Heart left ventricle (tissue), 16 donors: ENCODE results near the gene SHMT2. TPM values are rescaled to one million over a fixed set of nuclear protein-coding genes. Genes with fewer than 3 reads are reported as not detected.
A peak's percentile ranks its signal among the peaks of the same experiment; 100 is the strongest.

ENCODE experiments used
- ATAC-seq, 4 donors: fragments of 200-7000 bp; cut with Tn5 transposase; one replicate each; pipeline ENCODE4 v1.9.1; 2020 to 2022; ENCODE audit warnings: moderate library complexity in 4 of 4, mild to moderate bottlenecking in 3 of 4, moderate number of reproducible peaks in 1 of 4
- DNase-seq, 5 donors: peaks; one replicate each; pipeline ENCODE4 v3.0.0-alpha.2; 2020
- H3K27ac ChIP-seq, 12 donors: fragments of 200-600 bp; sonication (generic) in 4 of 12; one replicate each; pipeline versions ENCODE4 v1.5.0 to v1.8.0; 2016 to 2022; ENCODE audit warnings: mild to moderate bottlenecking in 2 of 12
- H3K27me3 ChIP-seq, 9 donors: fragments of 200-600 bp; sonication (generic) in 2 of 9; one replicate each; pipeline versions ENCODE4 v1.5.1 to v1.8.0; 2016 to 2022; ENCODE audit warnings: mild to moderate bottlenecking in 3 of 9
- H3K36me3 ChIP-seq, 9 donors: fragments of 200-600 bp; sonication (generic) in 2 of 9; one replicate each; pipeline versions ENCODE4 v1.5.0 to v1.8.0; 2018 to 2022; ENCODE audit warnings: mild to moderate bottlenecking in 2 of 9
- H3K4me1 ChIP-seq, 12 donors: fragments of 200-600 bp; sonication (generic) in 4 of 12; one replicate each; pipeline versions ENCODE4 v1.5.0 to v1.8.0; 2016 to 2022; ENCODE audit warnings: mild to moderate bottlenecking in 3 of 12
- H3K4me3 ChIP-seq, 12 donors: fragments of 200-600 bp; sonication (generic) in 4 of 12; one replicate each; pipeline versions ENCODE4 v1.5.0 to v1.8.0; 2017 to 2022; ENCODE audit warnings: mild to moderate bottlenecking in 9 of 12, moderate library complexity in 4 of 12
- H3K9me3 ChIP-seq, 12 donors: fragments of 200-600 bp; sonication (generic) in 4 of 12; one replicate each; pipeline versions ENCODE4 v1.5.0 to v1.8.0; 2016 to 2022; ENCODE audit warnings: mild to moderate bottlenecking in 1 of 12
- CTCF ChIP-seq, 12 donors: fragments of 200-600 bp; sonication (generic) in 4 of 12; IDR thresholded peaks; one replicate each; pipeline versions ENCODE4 v1.5.0 to v1.8.0; 2018 to 2022; ENCODE audit warnings: antibody characterized with exemption in 12 of 12, mild to moderate bottlenecking in 5 of 12
- POLR2A ChIP-seq, 2 donors: fragments of 450-650 bp; IDR thresholded peaks; one replicate each; pipeline ENCODE4 v1.6.1; 2017; ENCODE audit warnings: antibody characterized with exemption in 2 of 2, mild to moderate bottlenecking in 2 of 2, moderate library complexity in 2 of 2
- WGBS, 4 donors: extraction: QIAGEN DNeasy Blood & Tissue Kit in 2 of 4; methylation state at CpG; one replicate each; pipeline versions ENCODE4 v1.1.5 to v1.1.7; 2013 to 2018; 5-methylcytosine and 5-hydroxymethylcytosine counted together
- intact Hi-C, 10 donors: fragments of 100-400 bp; cut with DNase I; formaldehyde crosslinking; loops; one replicate each; pipeline versions ENCODE4 v1.11.1 to v1.14.2; 2022
- polyA plus RNA-seq, 2 donors: library from polyadenylated mRNA; stranded (reverse); fragments of 200-250 nt; gene quantifications; one replicate each; pipeline ENCODE4 v1.2.3, GENCODE V29; 2013
- total RNA-seq, 9 donors: library from RNA; depleted of rRNA in 2 of 9; stranded (reverse); fragments of >200 nt in 2 of 9; fragmentation: NEBNext Ultra II Directional in 3 of 9; extraction: Animal tissue kit (Norgen Biotek cat#: 25700) in 3 of 9; gene quantifications; one replicate each; pipeline versions ENCODE4 v1.1.0 to v1.2.4, GENCODE V29; 2016 to 2023
- donor health status: ischemic (EF 13 %, LVEDD 7.1; RV severe dilation, severe dysfunction).
- donor health status: healthy with polysubstance abuse.
- donor health status: DM: no; HTN: yes; CAD: no.
- donor health status: DM: no; HTN: no; CAD: no.
- donor health status: ischemic (EF 25% LVEDD 6.9; RV normal size, moderate dysfunction).
- donor health status: ischemic (EF 25% LVEDD 5.7; RV mildly dilated, moderate dysfunction).
- donor health status: healthy.
- donor health status: DM: yes; HTN: yes; CAD: no.
- donor health status: ischemic (EF 35%, LVEDD 5.7; RV mildly dilated, moderate dysfunction).
- donor health status: nonischemic (EF 11% LVEDD 7.7; RV severe dilation, severe dysfunction).
- donor health status: DM: yes; HTN: yes; CAD: no.
- donor health status: PGD.
- donor health status: ischemic (EF 29% LVEDD 5.4; RV normal size, mild dysfunction).
- donor health status: nonischemic (EF 23%, LVEDD 6.1; RV moderate dilation, normal function).

Gene SHMT2
- total and polyA plus RNA-seq, 11 donors, result 15.9 to 76.5 (median 35.5) TPM

- Histone ChIP-seq H3K27me3 (peaks cover 4 to 80% (median 36%) of the 10 kb centered on the region in 9 donors), H3K4me1 (peaks cover 5 to 93% (median 54%) of the 10 kb centered on the region in 12 donors), H3K9me3 (no peaks in the 10 kb centered on the region), H3K4me3 (peak overlapping the region; percentile 3 to 66 (median 56)), H3K36me3 (peaks cover 0 to 6% (median 0%) of the 10 kb centered on the region in 9 donors), H3K27ac (peak overlapping the region in 5 of 12 donors; percentile 5 to 86 (median 24))
- intact Hi-C loops, result loop anchor here (1.0 to 5.0 kb wide), 5 partner anchors 25 to 112 kb away; partner anchors contain the start of gene LRP1 (in 1 of the 10)
- no peak for TF ChIP-seq POLR2A (IDR thresholded peaks at IDR 0.05)
- no peak for TF ChIP-seq CTCF (IDR thresholded peaks at IDR 0.05)
- no peak for DNase-seq
- WGBS, 4 donors, result 1 to 3% (median 2%) methylated on average over 13 to 14 of the region's 14 CpGs
- no peak for ATAC-seq
Measured at GRCh38 chr12:57239587-57240065, 10.1 kb downstream of the SHMT2 start.

- DNase-seq (peak in 4 of 5 donors; percentile 55 to 68 (median 63)), ATAC-seq (peak in 2 of 4 donors; percentile 5 to 14)
- Histone ChIP-seq H3K36me3 (no peaks in the 10 kb centered on the region), H3K4me3 (peak overlapping the region; percentile 3 to 66 (median 56)), H3K9me3 (no peaks in the 10 kb centered on the region), H3K27me3 (peaks cover 4 to 80% (median 36%) of the 10 kb centered on the region in 9 donors), H3K27ac (peak overlapping the region in 4 of 12 donors; percentile 5 to 49 (median 25)), H3K4me1 (peaks cover 5 to 87% (median 54%) of the 10 kb centered on the region in 12 donors)
- TF ChIP-seq CTCF (IDR thresholded peaks at IDR 0.05) (peak in 1 of 12 donors; percentile 1), POLR2A (IDR thresholded peaks at IDR 0.05) (no peak)
- intact Hi-C loops, result no loop called here
- 1 to 2% (median 1%) methylated on average over 60 to 72 of the region's 72 CpGs for WGBS, 4 donors
Measured at GRCh38 chr12:57240066-57240921, 10.8 kb downstream of the SHMT2 start.

GRCh38 chr12:57240926-57241401 lies 11.5 kb downstream of the SHMT2 start:
- DNase-seq (peak in 1 of 5 donors; percentile 61), ATAC-seq (no peak)
- intact Hi-C loops, result no loop called here
- TF ChIP-seq POLR2A (IDR thresholded peaks at IDR 0.05) (no peak), CTCF (IDR thresholded peaks at IDR 0.05) (no peak)
- Histone ChIP-seq H3K9me3 (no peaks in the 10 kb centered on the region), H3K4me3 (peak overlapping the region in 9 of 12 donors; percentile 44 to 66 (median 57)), H3K27me3 (peaks cover 4 to 74% (median 36%) of the 10 kb centered on the region in 9 donors), H3K4me1 (peaks cover 5 to 80% (median 50%) of the 10 kb centered on the region in 12 donors), H3K36me3 (no peaks in the 10 kb centered on the region), H3K27ac (no peak overlapping the region)
- WGBS, 4 donors, result 27 to 50% (median 28%) methylated on average over 18 to 19 of the region's 19 CpGs; no CpG with 5 or more reads in 1 of the 4 donors
